GM12892 (cell line): Measurements from ENCODE around the gene CENPT.

Experiments
- POLR2A ChIP-seq: IDR thresholded peaks from 2 replicates; pipeline ENCODE4 v1.6.1; 2011; ENCODE audit warnings: low read depth, low read length, control low read depth
- POLR2AphosphoS5 ChIP-seq: IDR thresholded peaks from 2 replicates; pipeline ENCODE4 v1.6.1; 2011; ENCODE audit warnings: low read depth, low read length, control low read depth
- TAF1 ChIP-seq: IDR thresholded peaks from 2 replicates; pipeline ENCODE4 v1.6.1; 2011; ENCODE audit warnings: low read depth, mild to moderate bottlenecking, control low read depth, low read length, borderline replicate concordance

DNA sequence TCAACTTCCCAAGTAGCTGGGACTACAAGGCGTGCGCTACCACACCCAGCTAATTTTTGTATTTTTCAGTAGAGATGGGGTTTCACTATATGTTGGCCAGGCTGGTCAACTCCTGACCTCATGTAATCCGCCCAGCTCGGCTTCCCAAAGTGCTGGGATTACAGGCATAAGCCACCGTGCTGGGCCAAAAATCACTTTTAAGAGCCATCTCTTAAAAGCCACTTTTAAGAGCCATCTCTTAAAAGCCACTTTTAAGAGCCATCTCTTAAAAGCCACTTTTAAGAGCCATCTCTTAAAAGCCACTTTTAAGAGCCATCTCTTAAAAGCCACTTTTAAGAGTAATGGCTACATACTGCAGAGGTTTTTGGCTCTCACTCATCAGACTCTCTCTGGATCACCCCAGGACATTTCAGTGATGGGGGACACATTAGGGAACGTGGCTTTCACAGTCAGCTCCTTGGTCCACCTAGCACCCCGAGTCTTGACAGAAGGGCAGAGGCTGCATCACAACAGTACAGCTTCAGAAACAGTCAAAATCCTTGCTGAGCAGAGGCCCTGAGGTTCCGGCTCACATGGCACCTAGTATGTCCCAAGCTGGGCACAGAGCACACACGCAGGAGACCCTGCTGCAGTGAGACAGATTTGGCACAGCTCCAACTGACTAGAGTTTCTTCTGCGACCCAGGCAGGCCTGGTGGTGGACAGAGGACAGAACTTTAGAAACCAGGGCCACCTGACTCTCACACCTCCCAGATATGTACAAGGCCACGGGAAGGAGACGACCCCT is 64.7 kb downstream of the CENPT start:
- TF ChIP-seq POLR2AphosphoS5 (no peak), POLR2A (no peak), TAF1 (no peak)
